Measurements from ENCODE around the gene TBC1D10B.

Gene TBC1D10B

GRCh38 chr16:30372725-30373124, 2.4 kb upstream of the TBC1D10B start:
- DNase-seq = no peak

- no peak for DNase-seq
Measured at GRCh38 chr16:30372038-30372712, 1.9 kb upstream of the TBC1D10B start.

- no peak for DNase-seq
Measured at GRCh38 chr16:30371248-30371816, 1.0 kb upstream of the TBC1D10B start.

- DNase-seq = no peak
Measured at GRCh38 chr16:30369938-30370455, 297 bp downstream of the TBC1D10B start.

GRCh38 chr16:30369091-30369937, 980 bp downstream of the TBC1D10B start:
- DNase-seq = no peak

GRCh38 chr16:30368792-30369090, 1.6 kb downstream of the TBC1D10B start:
- no peak for DNase-seq

GRCh38 chr16:30368122-30368791, 2.0 kb downstream of the TBC1D10B start:
- peak; percentile 61 for DNase-seq

- no peak for DNase-seq
Measured at GRCh38 chr16:30367349-30368009, 2.8 kb downstream of the TBC1D10B start.

GRCh38 chr16:30366511-30366910, 3.8 kb downstream of the TBC1D10B start:
- no peak for DNase-seq

GRCh38 chr16:30365200-30365599, 5.1 kb downstream of the TBC1D10B start:
- DNase-seq = no peak

- no peak for DNase-seq
Measured at GRCh38 chr16:30361180-30361579, 9.1 kb downstream of the TBC1D10B start.

- DNase-seq = no peak
Measured at GRCh38 chr16:30359871-30360170, 10.5 kb downstream of the TBC1D10B start.

- DNase-seq = no peak
Measured at GRCh38 chr16:30358990-30359870, 11.1 kb downstream of the TBC1D10B start.

GRCh38 chr16:30358577-30358936, 11.7 kb downstream of the TBC1D10B start:
- no peak for DNase-seq

- no peak for DNase-seq
Measured at GRCh38 chr16:30357715-30358576, 12.3 kb downstream of the TBC1D10B start.

GRCh38 chr16:30357085-30357714, 13.1 kb downstream of the TBC1D10B start:
- DNase-seq = no peak

- no peak for DNase-seq
Measured at GRCh38 chr16:30356401-30357084, 13.8 kb downstream of the TBC1D10B start.

- DNase-seq = no peak
Measured at GRCh38 chr16:30355954-30356308, 14.4 kb downstream of the TBC1D10B start.

- peak; percentile 100 for DNase-seq
Measured at GRCh38 chr16:30355144-30355953, 14.9 kb downstream of the TBC1D10B start, which contains the start of gene CD2BP2. TSS of gene CD2BP2 (minus strand) at chr16:30355308. CDS start at chr16:30354681, 627 bp downstream.
